Body of pancreas (tissue), 4 donors: ENCODE data around the gene PTPRQ.

ENCODE experiments used
- CTCF ChIP-seq, 7 experiments: fragments of 450-650 bp in 4 of 7; fragments of 200-600 bp in 3 of 7; sonication (generic) in 3 of 7; IDR thresholded peaks; one replicate each; pipeline ENCODE4 v1.5.1; 2016 to 2019; ENCODE audit warnings: antibody characterized with exemption in 7 of 7
- POLR2A ChIP-seq, 3 donors: fragments of 450-650 bp; IDR thresholded peaks; one replicate each; pipeline ENCODE4 v1.6.1; 2016; ENCODE audit warnings: antibody characterized with exemption in 3 of 3, mild to moderate bottlenecking in 2 of 3

DNA sequence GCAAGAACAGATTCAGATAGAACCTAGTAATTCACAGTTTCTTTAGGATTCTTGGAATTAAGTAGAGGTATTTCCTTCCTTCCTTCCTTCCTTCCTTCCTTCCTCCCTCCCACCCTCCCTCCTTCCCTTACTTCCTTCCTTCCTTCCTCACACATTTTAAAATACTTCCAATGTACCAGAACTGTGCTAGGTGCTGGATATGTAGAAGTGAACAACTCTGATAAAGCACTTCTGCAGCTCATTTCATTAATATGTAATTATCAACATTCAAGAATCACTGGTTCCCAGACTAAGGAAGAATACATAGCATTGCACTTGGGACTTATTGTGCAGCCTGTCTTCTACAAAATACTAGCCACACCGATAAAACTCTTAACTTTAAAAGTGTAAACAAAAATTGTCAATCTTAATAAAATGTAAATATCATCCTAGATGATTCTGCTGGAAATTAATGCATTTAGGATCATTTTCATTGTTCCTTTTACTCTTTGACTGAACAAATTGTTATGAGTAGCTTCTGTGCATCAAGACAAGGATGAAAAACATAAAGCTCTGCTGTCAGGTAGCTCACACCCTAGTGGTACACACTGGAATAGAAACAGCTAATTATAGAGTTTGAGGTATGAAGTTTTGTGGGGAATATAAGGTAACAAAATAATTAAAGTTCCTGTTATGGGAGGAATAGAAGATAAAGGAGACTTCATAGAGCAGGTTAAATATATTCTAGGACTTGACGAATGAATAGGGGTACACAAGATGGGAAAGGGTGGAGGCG is 163.5 kb downstream of the PTPRQ start:
- TF ChIP-seq CTCF (IDR thresholded peaks at IDR 0.05) (peak in 1 of 7 experiments; percentile 13), POLR2A (IDR thresholded peaks at IDR 0.05) (no peak)
